HG03521 (cell line): ENCODE measurements around the gene SPRR3.

Experiments
- ATAC-seq: cut with Tn5 transposase; IDR thresholded peaks from one replicate; pipeline ENCODE4 v1.9.1; 2021; ENCODE audit warnings: mild to moderate bottlenecking, moderate library complexity; ENCODE audit not compliant: unreplicated experiment

The SPRR3 gene

DNA sequence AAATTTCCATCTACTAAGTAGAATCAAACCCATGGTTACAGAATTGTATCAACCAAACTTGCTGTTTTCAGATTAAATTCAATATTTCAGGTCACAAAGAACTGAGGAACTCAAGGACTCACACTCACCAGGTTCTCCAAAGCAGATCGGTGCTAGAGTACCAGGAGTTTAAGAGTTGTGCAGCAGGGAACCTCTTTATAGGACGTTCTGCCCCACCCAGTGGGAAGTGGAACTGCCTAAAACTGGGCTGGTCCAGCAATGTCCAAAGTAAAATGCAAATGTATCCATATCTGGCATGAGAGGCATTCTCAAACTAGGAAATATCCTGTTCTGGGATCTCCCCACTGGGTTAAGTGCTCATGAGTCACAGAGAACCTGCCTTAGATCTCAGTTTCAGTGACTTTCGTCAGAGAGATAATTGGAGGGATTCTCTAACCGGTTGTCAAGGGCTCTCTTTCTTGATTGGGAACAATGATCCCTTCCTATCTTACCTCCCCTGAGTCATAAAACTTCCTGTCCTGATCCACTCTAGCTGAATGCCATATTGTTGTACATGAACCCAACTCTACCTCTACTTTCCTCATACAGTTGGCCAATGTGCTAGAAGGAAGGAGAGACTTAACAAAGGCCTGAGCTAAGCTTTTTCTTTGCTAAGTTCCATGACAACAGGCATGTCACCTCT, 39.5 kb downstream of the SPRR3 start, which contains the start of gene SPRR2D:
TSS of gene SPRR2D (minus strand) at position 171 of the 682 bp plus-strand sequence. CDS start 774 bp downstream, outside the sequence.
- ATAC-seq, result no peak

DNA sequence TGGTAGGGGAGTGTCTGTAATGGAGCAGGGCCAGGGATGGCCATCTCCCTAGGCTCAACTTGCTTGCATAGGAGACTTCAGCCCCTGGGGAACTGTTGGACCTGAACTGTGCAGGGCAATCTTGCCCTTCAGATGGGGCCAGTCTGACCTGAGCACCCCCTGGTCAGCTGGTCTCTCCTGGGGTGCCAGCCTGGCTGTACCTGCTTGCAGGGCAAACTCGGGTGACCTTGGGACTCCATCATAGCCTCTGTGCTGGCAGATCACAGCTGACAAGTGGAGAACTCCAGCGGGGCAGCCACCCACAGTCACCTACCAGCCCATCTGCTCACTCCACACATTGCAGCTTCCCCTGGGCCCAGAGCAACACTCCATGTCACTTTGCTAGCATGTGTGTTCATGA, 47.7 kb downstream of the SPRR3 start:
- ATAC-seq, result no peak
